Measurements from ENCODE around the gene CRYBG3. TPM values are rescaled to one million over a fixed set of nuclear protein-coding genes. Genes with fewer than 3 reads are reported as not detected.

CRYBG3 gene
- 20.4 TPM for total RNA-seq
- long read RNA-seq, partial matches to known transcripts = 6 of 9 reads
- long read RNA-seq, other reads (novel, unspliced or antisense) = 3 of 9 reads

GRCh38 chr3:97821774-97822358 lies at the start of gene CRYBG3:
Gene CRYBG3, plus strand, starts transcription at chr3:97822011. Its CDS starts 196 bp downstream, at chr3:97822207.
- peak; percentile 99 for ATAC-seq
- intact Hi-C loops (cut with micrococcal nuclease) = loop anchor here (5.0 to 10.0 kb wide), 2 partner anchors 40 to 93 kb away; no protein-coding TSS in a partner anchor

GRCh38 chr3:97772926-97773325 lies 48.9 kb upstream of the CRYBG3 start:
- DNase-seq = no peak
- ATAC-seq = no peak
- intact Hi-C loops (cut with micrococcal nuclease) = no loop called here

More at GRCh38 chr3:97821774-97822358, at the start of gene CRYBG3:
- DNase-seq = peak; percentile 93

- intact Hi-C loops (cut with micrococcal nuclease) = no loop called here
- no peak for ATAC-seq
- no peak for DNase-seq
These were observed 43.7 kb upstream of the CRYBG3 start for GRCh38 chr3:97778152-97778551.

- ATAC-seq (peak; percentile 25), DNase-seq (no peak)
- intact Hi-C loops (cut with micrococcal nuclease) = loop anchor here (1.0 kb wide), 1 partner anchor 231 kb away; no protein-coding TSS in a partner anchor
These were observed 28.3 kb upstream of the CRYBG3 start for GRCh38 chr3:97793420-97794019.

GRCh38 chr3:97795951-97796350 lies 25.9 kb upstream of the CRYBG3 start:
- DNase-seq = no peak
- ATAC-seq = no peak
- intact Hi-C loops (cut with micrococcal nuclease) = no loop called here

GRCh38 chr3:97804471-97804870 lies 17.3 kb upstream of the CRYBG3 start:
- intact Hi-C loops (cut with micrococcal nuclease) = no loop called here
- DNase-seq (no peak), ATAC-seq (no peak)

GRCh38 chr3:97810779-97811390 lies 10.9 kb upstream of the CRYBG3 start:
- intact Hi-C loops (cut with micrococcal nuclease) = no loop called here
- ATAC-seq (no peak), DNase-seq (no peak)

- no peak for DNase-seq
- no peak for ATAC-seq
- intact Hi-C loops (cut with micrococcal nuclease) = no loop called here
These were observed 6.5 kb upstream of the CRYBG3 start for GRCh38 chr3:97815149-97815917.

- intact Hi-C loops (cut with micrococcal nuclease) = no loop called here
These were observed 5.0 kb upstream of the CRYBG3 start for GRCh38 chr3:97816811-97817210.

GRCh38 chr3:97817965-97818364 lies 3.8 kb upstream of the CRYBG3 start:
- DNase-seq (no peak), ATAC-seq (no peak)
- intact Hi-C loops (cut with micrococcal nuclease) = no loop called here

More at GRCh38 chr3:97816811-97817210, 5.0 kb upstream of the CRYBG3 start:
- DNase-seq (no peak), ATAC-seq (no peak)

GRCh38 chr3:97820780-97821179 lies 1.0 kb upstream of the CRYBG3 start:
- intact Hi-C loops (cut with micrococcal nuclease) = loop anchor here (5.0 to 10.0 kb wide), 2 partner anchors 42 to 94 kb away; no protein-coding TSS in a partner anchor

GRCh38 chr3:97821287-97821773 lies 481 bp upstream of the CRYBG3 start:
- DNase-seq = no peak
- ATAC-seq = peak; percentile 31
- intact Hi-C loops (cut with micrococcal nuclease) = loop anchor here (5.0 to 10.0 kb wide), 2 partner anchors 41 to 93 kb away; no protein-coding TSS in a partner anchor

More at GRCh38 chr3:97820780-97821179, 1.0 kb upstream of the CRYBG3 start:
- ATAC-seq = no peak
- no peak for DNase-seq

GRCh38 chr3:97822359-97822775 lies 556 bp downstream of the CRYBG3 start:
- intact Hi-C loops (cut with micrococcal nuclease) = loop anchor here (5.0 to 10.0 kb wide), 2 partner anchors 40 to 92 kb away; no protein-coding TSS in a partner anchor
- peak; percentile 73 for DNase-seq
- peak; percentile 67 for ATAC-seq

- ATAC-seq (peak; percentile 33), DNase-seq (peak; percentile 50)
- intact Hi-C loops (cut with micrococcal nuclease) = loop anchor here (5.0 to 10.0 kb wide), 2 partner anchors 39 to 91 kb away; no protein-coding TSS in a partner anchor
These were observed 1.5 kb downstream of the CRYBG3 start for GRCh38 chr3:97823046-97824004.

- no peak for DNase-seq
- no peak for ATAC-seq
- intact Hi-C loops (cut with micrococcal nuclease) = loop anchor here (10.0 kb wide), 1 partner anchor 90 kb away; no protein-coding TSS in a partner anchor
These were observed 3.3 kb downstream of the CRYBG3 start for GRCh38 chr3:97825101-97825500.

GRCh38 chr3:97827741-97828471 lies 6.1 kb downstream of the CRYBG3 start:
- no peak for ATAC-seq
- no peak for DNase-seq
- intact Hi-C loops (cut with micrococcal nuclease) = loop anchor here (10.0 kb wide), 1 partner anchor 87 kb away; no protein-coding TSS in a partner anchor

- ATAC-seq (no peak), DNase-seq (no peak)
- intact Hi-C loops (cut with micrococcal nuclease) = loop anchor here (10.0 kb wide), 1 partner anchor 86 kb away; no protein-coding TSS in a partner anchor
These were observed 7.4 kb downstream of the CRYBG3 start for GRCh38 chr3:97829198-97829597.
